Prostate gland (tissue), 2 donors: ENCODE results near the gene RAB4A.

Experiments used
- CTCF ChIP-seq, 4 experiments: fragments of 200-600 bp in 2 of 4; fragments of 450-650 bp in 2 of 4; sonication (generic) in 2 of 4; IDR thresholded peaks; 1 replicate in 3 of 4; 2 replicates in 1 of 4; pipeline ENCODE4 v1.5.1; 2016 to 2019; ENCODE audit warnings: antibody characterized with exemption in 4 of 4, mild to moderate bottlenecking in 2 of 4, moderate library complexity in 2 of 4
- POLR2A ChIP-seq: fragments of 450-650 bp; IDR thresholded peaks from one replicate; pipeline ENCODE4 v1.6.1; 2016; ENCODE audit warnings: antibody characterized with exemption, mild to moderate bottlenecking
- POLR2AphosphoS5 ChIP-seq: sonication (generic); formaldehyde crosslinking; IDR thresholded peaks from one replicate; pipeline ENCODE4 v1.6.1; 2017; ENCODE audit warnings: antibody characterized with exemption

- TF ChIP-seq POLR2A (no peak), CTCF (IDR thresholded peaks at IDR 0.05) (no peak), POLR2AphosphoS5 (peak; percentile 40)
Measured at GRCh38 chr1:229223498-229223897, 47.4 kb upstream of the RAB4A start.
